ENCODE measurements around the gene TEX54. TPM values are rescaled to one million over a fixed set of nuclear protein-coding genes. Genes with fewer than 3 reads are reported as not detected.
"Not testable (repeated sequence)": the region's sequence is repeated elsewhere in the genome, so short reads cannot be mapped to it uniquely, and the experiment has no call there.

The TEX54 gene
- not detected for polyA plus RNA-seq (ENCODE audit: insufficient read length)

DNA sequence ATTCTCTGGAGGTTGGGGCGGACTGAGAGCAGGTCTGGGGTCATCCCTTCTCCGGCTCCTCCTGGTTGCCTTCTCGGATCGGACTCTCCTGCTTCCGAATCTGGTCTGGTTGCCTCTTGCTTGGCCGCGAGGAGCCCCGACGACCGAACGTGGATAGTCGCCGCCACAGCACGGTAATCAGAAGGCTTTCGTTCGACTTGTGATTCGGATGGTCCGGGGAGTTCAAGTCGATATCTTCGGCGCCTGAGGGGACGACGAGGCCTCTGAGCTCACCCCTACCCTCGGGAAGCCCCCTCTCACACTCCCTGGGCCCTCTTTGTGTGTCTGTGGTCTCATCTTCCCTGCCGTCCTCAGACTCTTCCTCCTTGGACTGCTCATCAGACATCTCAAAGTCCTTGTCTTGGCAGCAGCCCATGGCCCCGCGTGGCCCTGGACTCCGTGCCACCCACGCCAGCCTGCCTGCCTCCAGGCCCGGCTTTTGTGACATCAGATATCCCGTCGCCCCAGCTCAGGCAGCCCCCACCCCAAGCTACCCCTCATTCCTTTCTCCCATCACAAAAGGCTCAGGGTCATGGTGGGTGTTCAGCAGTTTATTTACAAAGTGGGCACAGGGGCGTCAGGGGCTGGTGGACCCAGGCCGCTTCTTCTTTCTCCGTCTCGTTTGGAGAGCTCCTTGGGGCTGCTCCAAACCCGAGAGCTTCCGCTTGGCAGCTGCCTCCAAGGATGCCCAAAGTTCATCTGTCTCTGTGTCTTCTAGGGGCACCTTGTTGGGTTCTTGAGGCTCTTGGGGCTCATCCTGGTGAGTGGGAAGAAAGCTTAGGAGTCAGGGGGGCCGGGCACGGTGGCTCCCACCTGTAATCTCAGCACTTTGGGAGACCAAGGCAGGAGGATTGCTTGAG, at the start of gene TEX54:
TEX54 (minus strand) TSS at position 506 of the 899 bp plus-strand sequence.
- DNase-seq (ENCODE audit: low read depth): no peak

GRCh38 chr11:62882431-62882749, 49.7 kb upstream of the TEX54 start:
- DNase-seq (ENCODE audit: low read depth): no peak

GRCh38 chr11:62881579-62882430, 49.2 kb upstream of the TEX54 start:
- DNase-seq (ENCODE audit: low read depth): peak; percentile 83

DNA sequence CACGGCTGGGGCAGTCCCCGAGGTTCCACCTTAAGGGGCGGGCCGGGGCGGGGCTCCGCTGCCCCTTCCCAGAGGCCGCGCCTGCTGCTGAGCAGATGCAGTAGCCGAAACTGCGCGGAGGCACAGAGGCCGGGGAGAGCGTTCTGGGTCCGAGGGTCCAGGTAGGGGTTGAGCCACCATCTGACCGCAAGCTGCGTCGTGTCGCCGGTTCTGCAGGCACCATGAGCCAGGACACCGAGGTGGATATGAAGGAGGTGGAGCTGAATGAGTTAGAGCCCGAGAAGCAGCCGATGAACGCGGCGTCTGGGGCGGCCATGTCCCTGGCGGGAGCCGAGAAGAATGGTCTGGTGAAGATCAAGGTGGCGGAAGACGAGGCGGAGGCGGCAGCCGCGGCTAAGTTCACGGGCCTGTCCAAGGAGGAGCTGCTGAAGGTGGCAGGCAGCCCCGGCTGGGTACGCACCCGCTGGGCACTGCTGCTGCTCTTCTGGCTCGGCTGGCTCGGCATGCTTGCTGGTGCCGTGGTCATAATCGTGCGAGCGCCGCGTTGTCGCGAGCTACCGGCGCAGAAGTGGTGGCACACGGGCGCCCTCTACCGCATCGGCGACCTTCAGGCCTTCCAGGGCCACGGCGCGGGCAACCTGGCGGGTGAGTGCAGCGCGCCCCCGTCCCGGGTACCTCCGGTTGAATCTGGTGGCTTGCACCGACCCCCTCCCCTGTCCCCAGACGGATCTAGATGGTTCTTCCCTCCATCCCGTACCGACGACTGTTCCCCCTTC, 48.4 kb upstream of the TEX54 start, which contains the start of gene SLC3A2:
SLC3A2 (plus strand) TSS at position 94 of the 776 bp plus-strand sequence; CDS start at position 222, 128 bp downstream.
- DNase-seq (ENCODE audit: low read depth): peak; percentile 53

GRCh38 chr11:62880231-62880802, 47.7 kb upstream of the TEX54 start:
- DNase-seq (ENCODE audit: low read depth): no peak

- no peak for DNase-seq (ENCODE audit: low read depth)
Measured at GRCh38 chr11:62879235-62879978, 46.8 kb upstream of the TEX54 start.

DNA sequence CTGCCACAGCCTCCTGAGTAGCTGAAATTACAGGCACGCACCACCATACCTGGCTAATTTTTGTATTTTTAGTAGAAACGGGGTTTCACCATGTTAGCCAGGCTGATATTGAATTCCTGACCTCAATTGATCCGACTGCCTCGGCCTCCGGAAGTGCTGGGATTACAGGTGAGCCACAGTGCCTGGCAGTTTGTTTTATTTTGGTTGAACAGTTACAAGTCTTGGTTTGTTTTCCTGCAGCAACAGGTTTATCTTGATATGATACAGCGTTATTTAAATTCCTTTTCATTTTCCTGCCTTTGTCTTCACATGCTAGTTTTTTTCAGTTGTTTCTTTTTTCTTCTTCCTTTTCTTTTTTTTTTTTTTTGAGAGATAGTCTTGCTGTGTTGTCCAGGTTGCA, 44.1 kb upstream of the TEX54 start:
- no peak for DNase-seq (ENCODE audit: low read depth)

- DNase-seq (ENCODE audit: low read depth): no peak
Measured at GRCh38 chr11:62875698-62876478, 43.2 kb upstream of the TEX54 start.

DNA sequence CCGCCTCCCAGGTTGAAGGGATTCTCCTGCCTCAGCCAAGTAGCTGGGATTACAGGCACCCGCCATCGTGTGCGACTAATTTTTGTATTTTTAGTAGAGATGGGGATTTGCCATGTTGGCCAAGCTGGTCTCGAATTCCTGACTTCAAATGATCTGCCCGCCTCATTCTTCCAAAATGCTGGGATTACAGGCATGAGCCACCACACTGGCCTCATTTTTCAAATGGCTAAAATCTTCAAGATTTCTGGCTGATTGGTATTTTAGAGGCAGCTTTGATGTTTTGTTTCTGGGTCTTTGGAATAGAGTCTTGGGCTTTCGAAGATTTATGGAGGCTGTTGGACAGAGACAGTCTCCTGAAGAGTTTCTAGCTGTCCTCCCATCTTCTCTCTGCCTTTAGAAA, 42.2 kb upstream of the TEX54 start:
- DNase-seq (ENCODE audit: low read depth): no peak

DNA sequence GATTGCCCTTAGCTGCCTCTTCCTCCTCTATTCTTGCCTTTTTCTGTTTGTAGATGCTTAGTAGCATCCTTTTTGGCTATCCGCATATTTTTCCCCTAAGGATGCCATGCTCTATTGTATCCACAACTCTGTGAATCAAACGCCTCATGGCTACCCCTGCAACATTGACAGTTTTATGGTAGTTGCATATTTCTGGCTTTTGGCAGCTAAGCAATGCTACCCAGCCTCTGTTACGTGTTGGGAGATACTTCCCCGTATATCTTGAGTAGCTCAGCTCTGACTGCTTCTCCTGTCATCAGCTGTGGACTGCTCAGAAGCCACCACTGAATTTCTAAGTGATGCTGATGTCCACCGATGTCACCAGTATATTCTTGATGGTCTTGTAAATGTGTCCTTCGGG, 33.0 kb upstream of the TEX54 start:
- no peak for DNase-seq (ENCODE audit: low read depth)

- no peak for DNase-seq (ENCODE audit: low read depth)
Measured at GRCh38 chr11:62863687-62864335, 31.2 kb upstream of the TEX54 start.

DNA sequence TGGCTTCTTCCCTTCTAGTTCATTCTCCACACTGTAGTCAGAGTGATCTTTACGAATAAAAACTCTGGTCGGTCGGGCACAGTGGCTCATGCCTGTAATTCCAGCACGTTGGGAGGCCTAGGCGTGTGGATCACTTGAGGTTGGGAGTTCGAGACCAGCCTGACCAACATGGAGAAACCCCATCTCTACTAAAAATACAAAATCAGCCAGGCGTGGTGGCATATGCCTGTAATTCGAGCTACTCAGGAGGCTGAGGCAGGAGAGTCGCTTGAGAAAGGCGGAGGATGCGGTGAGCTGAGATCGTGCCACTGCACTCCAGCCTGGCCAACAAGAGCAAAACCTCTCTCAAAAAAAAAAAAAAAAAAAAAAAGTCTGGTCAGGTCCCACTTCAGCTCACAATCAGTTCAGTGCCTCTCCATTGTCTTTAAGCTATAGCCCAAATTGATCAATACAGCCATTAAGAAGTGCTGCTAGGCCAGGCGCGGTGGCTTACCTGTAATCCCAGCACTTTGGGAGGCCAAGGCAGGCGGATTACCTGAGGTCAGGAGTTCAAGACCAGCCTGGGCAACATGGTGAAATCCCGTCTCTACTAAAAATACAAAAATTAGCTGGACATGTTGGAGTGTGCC, 29.0 kb upstream of the TEX54 start:
- not testable (repeated sequence) for DNase-seq (ENCODE audit: low read depth)

- no peak for DNase-seq (ENCODE audit: low read depth)
Measured at GRCh38 chr11:62860835-62861563, 28.4 kb upstream of the TEX54 start.

GRCh38 chr11:62859281-62859703, 26.7 kb upstream of the TEX54 start:
- DNase-seq (ENCODE audit: low read depth): not testable (repeated sequence)

- no peak for DNase-seq (ENCODE audit: low read depth)
Measured at GRCh38 chr11:62858201-62858600, 25.6 kb upstream of the TEX54 start.

DNA sequence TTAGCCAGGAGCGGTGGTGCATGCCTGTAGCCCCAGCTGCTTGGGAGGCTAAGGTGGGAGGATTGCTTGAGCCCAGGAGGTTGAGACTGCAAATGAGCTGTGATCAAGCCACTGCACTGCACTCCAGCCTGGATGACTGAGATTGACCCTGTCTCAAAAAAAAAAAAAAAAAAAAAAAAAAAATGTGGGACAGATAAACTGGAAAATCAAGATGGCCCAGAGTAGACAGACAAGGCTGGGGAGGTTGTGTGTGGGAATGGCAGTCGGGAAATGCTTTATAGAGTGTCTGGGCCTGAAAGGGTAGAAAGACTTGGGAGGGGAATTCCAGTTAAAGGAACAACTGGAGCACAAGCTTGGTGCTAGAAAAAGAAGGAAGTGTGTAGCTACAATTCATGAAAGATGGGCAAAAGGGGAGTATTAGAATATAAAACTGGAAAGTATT, 24.9 kb upstream of the TEX54 start:
- no peak for DNase-seq (ENCODE audit: low read depth)

GRCh38 chr11:62856333-62856895, 23.8 kb upstream of the TEX54 start:
- no peak for DNase-seq (ENCODE audit: low read depth)
